ENCODE results near the gene PRKCZ. TPM values are rescaled to one million over a fixed set of nuclear protein-coding genes. Genes with fewer than 3 reads are reported as not detected.
A peak's percentile ranks its signal among the peaks of the same experiment; 100 is the strongest.

Gene PRKCZ
- total RNA-seq, 2 donors from 2014 or later, result 60.7 to 67.8 TPM

GRCh38 chr1:2053784-2054376 lies 3.7 kb downstream of the PRKCZ start:
- DNase-seq (no peak), ATAC-seq (no peak)
- intact Hi-C loops (cut with DNase I, micrococcal nuclease), result no loop called here

DNA sequence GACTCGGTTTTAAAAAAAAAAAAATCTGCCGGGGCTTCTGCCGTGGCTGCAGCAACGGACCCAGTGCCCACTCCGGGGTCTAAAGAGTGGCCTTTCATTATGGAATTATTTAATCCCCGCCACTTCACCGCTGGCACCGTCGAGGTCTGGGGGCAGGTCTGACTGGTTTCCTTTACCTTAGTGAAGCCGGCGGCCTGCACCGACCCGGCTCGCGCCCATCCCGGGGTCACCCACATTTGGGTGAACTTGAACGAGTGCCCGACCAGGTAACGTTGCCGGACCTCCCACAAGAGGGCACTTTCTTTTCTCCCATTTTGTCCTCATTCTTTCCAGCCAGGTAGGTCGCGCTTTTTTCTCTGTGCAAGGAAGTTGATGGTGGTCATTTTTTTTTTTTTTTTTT lies 4.3 kb downstream of the PRKCZ start:
- intact Hi-C loops (cut with DNase I, micrococcal nuclease), result no loop called here
- no peak for ATAC-seq
- no peak for DNase-seq

DNA sequence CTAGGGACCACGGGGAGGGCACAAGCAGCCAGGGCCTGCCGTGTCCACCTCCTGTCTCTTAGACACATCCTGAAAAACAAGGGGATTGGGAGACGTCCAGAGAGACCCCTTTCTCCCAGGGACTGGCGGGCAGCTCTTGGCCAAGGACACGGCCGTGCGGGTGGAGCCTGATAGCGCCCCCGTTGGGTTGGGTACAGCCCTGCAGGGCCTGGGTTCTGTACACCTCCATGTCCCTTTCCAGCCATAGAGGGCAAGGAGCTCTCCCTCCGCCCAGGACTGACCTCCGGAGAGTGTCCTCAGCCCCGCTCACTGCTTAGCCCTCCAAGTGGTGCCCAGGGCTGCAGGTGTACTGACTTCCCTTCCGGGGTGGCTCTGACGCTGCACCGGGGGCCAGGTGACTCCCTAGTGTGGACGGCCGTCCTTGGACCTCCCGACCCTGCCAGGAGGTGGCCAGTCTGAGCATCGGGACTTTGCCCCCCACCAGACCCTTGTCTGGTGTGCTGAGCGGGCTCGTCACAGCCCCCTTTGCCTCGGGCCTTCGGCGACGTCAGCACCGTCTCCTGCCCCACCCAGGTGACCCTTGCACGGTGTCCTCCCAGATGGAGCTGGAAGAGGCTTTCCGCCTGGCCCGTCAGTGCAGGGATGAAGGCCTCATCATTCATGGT lies 5.8 kb downstream of the PRKCZ start:
- DNase-seq, result no peak

DNA sequence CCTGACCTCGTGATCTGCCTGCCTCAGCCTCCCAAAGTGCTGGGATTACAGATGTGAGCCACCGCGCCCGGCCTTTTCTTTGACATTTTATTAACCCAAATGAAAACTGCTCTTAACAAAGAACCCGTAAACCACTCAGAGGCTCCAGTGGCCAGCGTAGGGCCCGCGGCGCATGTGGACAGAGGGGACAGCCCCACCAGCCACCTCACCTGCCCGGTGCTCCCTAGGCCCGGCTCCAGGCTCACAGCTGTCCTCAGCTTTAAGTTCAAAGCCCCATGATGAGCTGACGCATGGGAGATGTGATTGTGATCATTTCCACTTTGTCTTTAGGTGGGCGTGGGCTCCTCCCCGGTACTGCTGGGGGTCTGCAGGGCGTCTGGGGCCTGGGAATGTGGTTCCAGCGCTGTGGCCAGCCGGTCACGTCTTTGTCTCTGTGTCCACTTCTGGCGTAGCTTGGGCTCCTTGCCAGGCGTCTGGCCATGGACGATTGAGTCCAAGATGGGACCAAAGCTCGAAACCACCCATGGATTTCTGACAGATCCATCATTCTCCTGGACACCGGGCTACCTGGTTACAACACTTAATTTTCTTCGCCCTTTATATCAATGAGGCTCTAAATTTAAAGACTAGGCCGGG lies 6.9 kb downstream of the PRKCZ start:
- ATAC-seq (no peak), DNase-seq (no peak)
- intact Hi-C loops (cut with DNase I, micrococcal nuclease), result no loop called here

More for the DNA sequence above, 5.8 kb downstream of the PRKCZ start:
- no peak for ATAC-seq
- intact Hi-C loops (cut with DNase I, micrococcal nuclease), result no loop called here

GRCh38 chr1:2059290-2059953 lies 9.2 kb downstream of the PRKCZ start:
- ATAC-seq (no peak), DNase-seq (no peak)
- intact Hi-C loops (cut with DNase I, micrococcal nuclease), result no loop called here

DNA sequence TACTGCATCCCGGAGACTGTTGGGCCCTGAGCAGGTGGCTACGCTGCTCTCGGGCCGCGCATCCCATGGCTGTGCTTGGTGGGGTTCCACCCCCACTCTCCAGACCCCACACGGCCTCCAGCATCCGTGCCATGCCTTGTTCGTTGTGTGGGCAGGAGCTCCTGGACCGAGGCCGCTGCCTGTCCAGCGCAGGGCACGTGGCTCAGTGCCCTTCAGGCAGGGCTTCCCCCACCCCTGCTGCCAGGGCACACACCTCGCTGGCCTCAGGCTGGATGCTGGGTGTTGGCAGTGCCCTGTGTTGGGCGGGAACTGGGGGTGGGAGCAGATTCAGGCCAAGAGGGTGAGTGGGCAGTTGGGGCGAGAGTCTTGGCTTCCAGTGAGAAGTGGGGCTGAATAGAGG lies 9.9 kb downstream of the PRKCZ start:
- ATAC-seq (no peak), DNase-seq (no peak)
- intact Hi-C loops (cut with DNase I, micrococcal nuclease), result no loop called here

DNA sequence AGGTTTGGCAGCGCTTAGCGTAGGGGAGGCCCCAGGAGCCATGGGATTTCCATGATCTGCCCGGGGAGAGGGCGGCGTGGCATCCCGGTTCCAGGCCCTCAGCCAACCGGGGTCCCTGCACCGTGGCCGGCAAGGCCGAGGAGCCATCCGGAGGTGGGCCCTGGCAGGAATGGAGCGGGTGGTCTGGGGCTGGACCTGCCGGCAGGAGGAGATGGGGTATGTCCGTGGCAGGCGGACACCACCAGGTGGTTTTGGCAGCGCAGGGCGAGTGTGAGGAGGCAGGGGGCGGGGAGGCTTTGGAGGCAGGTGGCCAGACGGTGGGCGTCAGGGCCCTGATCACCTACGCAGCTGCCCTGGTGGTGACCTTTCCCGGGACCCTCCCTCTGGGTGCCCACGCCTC lies 10.3 kb downstream of the PRKCZ start:
- intact Hi-C loops (cut with DNase I, micrococcal nuclease), result no loop called here
- DNase-seq (no peak), ATAC-seq (no peak)

- no peak for ATAC-seq
- intact Hi-C loops (cut with DNase I, micrococcal nuclease), result no loop called here
- no peak for DNase-seq
Observed at GRCh38 chr1:2061065-2061778, 11.0 kb downstream of the PRKCZ start.

DNA sequence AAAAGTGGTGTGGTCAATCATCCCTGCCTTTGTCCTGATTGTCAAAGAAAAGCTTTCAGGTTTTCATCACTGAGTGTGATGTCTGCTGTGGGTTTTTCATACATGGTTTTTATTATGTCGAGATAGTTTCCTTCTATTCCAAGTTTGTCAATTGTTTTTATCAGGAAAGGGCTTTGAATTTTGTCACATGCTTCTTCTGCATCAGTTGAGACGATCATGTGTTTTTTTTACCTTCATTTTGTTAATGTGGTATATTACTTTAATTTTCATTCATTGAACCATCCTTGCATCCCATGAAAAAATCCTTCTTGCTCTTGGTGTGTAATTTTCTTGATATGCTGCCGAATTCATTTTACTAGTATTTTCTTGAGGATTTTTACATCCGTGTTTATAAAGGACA lies 15.5 kb downstream of the PRKCZ start:
- no peak for DNase-seq
- intact Hi-C loops (cut with DNase I, micrococcal nuclease), result no loop called here
- ATAC-seq, result no peak

DNA sequence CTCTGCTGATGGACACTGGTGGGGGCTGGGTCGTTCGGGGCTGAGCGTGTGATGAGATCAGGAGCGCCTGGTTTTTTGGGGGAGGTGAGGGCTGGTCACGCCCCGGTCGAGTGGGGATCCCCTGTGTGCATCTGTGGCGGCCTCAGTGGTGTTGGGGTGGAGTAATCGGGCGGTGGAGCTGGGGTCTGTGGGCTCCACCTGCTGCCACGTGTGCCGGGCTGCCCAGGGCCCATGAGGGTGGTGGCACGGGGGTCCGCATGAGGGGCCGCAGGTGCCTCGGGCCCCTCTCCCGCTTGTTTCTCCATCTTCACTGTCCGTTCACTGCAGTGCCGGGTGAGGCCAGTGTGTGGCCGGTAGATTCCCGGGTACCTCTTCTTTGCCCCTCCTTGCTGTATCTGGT lies 17.2 kb downstream of the PRKCZ start:
- ATAC-seq (no peak), DNase-seq (no peak)
- intact Hi-C loops (cut with DNase I, micrococcal nuclease), result no loop called here

GRCh38 chr1:2067981-2068380 lies 17.8 kb downstream of the PRKCZ start:
- DNase-seq (no peak), ATAC-seq (no peak)
- intact Hi-C loops (cut with DNase I, micrococcal nuclease), result no loop called here

DNA sequence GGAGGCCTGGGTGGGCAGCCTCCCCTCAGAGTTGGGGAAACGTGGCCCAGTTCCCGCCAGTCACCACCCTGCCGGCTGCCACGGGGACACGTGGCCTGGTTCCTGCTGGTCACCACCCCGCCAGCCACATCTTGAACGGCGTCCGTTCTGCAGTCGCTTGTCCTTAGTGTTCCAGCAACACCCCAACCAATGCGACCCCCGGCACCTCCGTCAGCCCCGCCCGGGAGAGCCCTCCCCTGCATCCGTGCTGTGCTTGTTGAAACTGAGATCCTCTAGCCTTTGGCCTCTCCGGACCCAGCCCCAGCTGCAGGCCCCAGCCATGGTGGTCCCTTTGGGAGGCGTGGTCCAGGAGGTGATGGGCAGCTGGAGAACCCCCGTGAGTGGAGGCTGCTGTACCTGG lies 18.7 kb downstream of the PRKCZ start:
- intact Hi-C loops (cut with DNase I, micrococcal nuclease), result no loop called here
- DNase-seq (no peak), ATAC-seq (no peak)

DNA sequence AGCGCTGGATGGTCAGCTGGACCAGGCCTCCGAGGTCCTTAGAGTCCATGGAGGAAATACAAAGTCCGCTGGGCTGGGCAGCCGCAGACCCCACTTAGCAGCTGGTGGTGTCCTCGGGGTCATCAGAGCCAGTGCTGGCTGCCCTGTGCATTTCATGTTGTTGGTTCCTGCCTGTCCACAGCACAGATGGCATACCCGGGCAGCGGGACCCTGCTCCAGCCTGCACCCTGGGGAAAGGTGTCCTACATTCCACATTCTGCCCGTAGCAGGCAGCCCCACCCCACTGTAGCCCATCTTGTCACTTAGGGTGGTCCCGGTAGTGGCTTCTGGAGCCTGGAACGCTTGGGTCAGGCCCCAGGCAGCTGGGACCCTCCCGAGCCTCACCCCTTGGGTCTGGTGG lies 19.8 kb downstream of the PRKCZ start:
- intact Hi-C loops (cut with DNase I, micrococcal nuclease), result no loop called here
- no peak for DNase-seq
- no peak for ATAC-seq

DNA sequence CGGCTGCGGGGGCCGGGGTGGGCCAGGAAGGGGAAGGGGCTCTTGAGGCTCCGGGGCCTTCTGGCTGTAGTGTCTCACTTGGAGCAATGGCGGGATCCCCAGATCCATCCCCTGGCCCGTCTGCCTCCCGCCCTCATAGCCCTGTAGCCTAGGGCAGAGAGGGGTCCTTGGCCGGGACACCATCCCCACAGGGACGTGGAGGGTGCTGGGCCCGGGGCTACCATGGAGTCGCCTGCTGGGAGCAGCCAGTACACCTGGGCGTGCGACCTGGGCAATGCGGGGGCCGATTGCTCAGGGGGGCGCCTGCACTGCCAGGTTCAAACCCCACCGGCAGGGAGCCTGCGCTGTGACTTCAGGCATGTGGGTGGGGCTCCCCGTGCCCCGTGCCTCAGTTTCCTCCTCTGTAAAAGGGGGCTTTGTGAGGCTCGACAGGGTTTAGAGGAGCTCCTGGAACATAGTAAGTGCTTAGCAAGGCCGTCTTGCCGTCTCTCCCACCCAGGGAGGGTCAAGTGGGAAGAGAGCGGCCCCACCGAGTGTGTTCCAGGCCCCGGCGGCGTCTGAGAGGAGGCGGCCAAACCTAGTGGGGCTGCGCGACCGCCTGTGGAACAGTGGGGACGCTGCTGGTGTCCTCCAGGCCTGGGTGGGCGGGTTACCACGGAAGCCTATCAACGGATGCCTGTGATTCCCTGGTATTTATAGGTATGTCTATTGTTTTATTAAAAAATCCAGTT lies 20.8 kb downstream of the PRKCZ start:
- ATAC-seq, result no peak
- intact Hi-C loops (cut with DNase I, micrococcal nuclease), result no loop called here
- DNase-seq, result no peak

DNA sequence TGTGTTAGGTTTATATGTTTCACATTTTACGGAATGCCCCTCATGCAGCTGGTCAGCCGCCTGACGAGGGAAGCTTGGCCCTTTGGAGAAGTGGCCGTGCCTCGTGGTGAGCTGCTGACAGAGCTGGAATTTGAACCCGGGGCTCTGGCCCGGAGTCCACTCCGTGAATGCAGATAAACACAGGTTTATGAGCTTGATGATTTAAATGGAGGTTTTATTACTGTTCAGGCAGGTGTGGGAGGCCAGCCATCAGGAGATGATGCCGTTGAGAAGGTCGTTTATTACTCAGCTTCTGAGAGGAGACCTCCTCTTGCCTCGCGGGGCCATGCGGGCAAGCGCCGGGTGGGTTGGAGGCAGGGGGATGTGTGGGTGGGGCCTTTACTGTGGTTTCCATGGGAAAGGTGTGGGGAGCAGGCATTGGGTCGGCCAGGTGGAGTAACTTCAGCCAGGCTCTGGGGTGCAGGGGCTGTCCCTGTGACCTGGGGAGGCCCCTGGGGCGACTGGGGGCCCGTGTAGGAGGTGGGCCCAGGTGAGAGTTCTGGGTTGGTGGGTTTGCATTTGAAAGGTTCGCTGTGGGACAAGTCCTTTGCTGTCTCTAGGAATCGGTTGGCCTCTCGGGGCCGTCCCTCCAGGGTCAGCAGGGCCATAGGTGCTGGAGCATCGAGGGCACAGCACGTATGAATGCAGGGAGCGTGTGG lies 22.0 kb downstream of the PRKCZ start:
- peak; percentile 71 to 81 for DNase-seq
- intact Hi-C loops (cut with DNase I, micrococcal nuclease), result no loop called here
- ATAC-seq, result peak; percentile 96

DNA sequence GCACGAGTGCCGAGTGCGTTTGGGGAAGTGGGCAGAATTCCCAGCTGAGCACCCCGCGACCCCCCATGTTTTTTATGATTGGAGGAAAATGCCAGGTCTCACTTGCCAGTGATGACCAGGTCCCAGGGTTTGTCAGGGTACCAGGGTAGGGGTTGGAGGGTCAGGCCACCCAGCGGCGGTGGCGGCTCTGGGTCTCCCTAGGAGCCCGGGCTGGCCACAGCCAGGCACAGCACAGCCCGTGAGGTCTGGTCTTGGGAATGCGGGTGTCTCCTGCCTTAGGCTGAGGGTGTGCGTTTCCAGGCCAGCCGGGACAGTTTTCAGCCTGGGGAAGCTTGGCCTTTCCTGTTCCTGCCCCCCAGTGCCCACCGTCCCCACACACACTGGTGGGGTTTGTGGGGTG lies 22.7 kb downstream of the PRKCZ start:
- DNase-seq (no peak), ATAC-seq (no peak)
- intact Hi-C loops (cut with DNase I, micrococcal nuclease), result no loop called here

DNA sequence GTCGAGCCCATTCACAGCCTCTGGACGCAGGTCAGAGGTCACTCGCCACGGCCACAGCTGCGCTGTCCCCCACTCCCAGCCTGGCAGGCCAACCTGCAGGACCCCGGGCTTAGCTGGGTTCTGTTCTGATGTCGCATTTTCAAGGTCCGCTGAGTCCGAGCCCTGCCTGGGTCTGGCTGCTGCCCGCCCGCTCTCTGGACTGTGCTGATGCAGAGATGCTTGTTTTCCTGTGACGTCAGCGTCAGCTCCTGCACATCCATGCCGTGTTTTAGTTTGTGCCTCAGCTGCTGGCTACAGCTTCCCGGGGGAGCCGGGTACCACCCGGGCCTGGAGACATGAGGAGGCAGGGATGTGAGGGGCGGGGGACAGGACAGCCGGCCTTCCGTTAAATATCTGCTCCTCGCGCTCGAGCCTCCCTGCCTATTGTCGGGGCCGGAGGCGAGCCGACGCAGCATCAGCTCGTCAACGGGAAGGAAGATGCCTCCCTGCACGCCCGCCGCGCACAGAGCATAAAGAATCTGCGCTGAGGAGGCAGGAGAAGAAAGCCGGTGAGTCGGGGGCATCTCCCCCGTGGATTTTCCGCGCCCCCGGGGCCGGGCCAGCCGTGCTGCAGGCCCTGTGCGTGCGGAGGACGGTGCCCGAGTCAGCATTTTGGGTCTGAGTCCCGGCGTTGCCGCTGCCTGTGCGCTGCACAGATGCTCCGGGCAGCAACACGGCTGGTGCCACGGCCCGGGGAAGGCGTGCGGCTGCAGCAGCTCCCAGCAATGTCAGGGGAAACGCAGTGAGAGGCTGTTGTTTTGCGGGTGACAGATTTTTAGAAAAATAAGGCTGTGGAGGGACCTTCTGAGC lies 23.4 kb downstream of the PRKCZ start:
- DNase-seq (no peak), ATAC-seq (no peak)
- intact Hi-C loops (cut with DNase I, micrococcal nuclease), result no loop called here
